Measurements from ENCODE around the gene PNPLA5.
"Not testable (repeated sequence)": the region's sequence is repeated elsewhere in the genome, so short reads cannot be mapped to it uniquely, and the experiment has no call there.

Gene PNPLA5

DNA sequence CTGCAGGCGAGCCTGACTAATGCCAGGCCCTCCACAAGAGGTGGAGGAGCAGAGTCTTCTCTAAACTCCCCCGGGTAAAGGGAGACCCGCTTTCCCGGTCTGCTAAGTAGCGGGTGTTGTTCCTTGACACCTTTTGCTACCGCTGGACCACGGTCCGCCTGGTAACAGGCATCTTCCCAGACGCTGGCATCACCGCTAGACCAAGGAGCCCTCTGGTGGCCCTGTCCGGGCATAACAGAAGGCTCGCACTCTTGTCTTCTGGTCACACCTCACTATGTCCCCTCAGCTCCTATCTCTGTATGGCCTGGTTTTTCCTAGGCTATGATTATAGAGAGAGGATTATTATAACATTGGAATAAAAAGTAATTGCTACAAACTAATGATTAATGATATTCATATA, 12.6 kb upstream of the PNPLA5 start:
- DNase-seq (ENCODE audit: low read depth, low spot score): not testable (repeated sequence)

DNA sequence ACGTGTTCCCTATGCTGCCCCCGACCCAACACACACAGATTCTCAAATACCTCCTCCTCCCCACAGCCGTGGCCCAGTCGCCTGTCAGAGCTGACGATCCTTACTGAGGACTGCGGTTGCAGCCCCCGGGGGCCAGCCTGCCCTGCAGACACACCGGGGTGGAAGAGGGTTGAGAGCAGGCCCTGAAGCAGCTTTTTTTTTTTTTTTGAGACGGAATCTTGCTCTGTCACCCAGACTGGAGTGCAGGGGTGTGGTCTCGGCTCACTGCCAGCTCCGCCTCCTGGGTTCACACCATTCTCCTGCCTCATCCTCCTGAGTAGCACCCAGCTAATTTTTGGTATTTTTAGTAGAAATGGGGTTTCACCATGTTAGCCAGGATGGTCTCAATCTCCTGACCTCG, 11.2 kb upstream of the PNPLA5 start:
- DNase-seq (ENCODE audit: low read depth, low spot score); H3K4me3 ChIP-seq (ENCODE audit: low read depth, low read length); in situ Hi-C loops (cut with HindIII; ENCODE audit: low sequenced_read_pairs): not testable (repeated sequence)

More for the DNA sequence above, 12.6 kb upstream of the PNPLA5 start:
- TF ChIP-seq CTCF (IDR thresholded peaks at IDR 0.05; ENCODE audit: low read depth, low read length): peak; percentile 37
- H3K4me3 ChIP-seq (ENCODE audit: low read depth, low read length); in situ Hi-C loops (cut with HindIII; ENCODE audit: low sequenced_read_pairs): not testable (repeated sequence)

DNA sequence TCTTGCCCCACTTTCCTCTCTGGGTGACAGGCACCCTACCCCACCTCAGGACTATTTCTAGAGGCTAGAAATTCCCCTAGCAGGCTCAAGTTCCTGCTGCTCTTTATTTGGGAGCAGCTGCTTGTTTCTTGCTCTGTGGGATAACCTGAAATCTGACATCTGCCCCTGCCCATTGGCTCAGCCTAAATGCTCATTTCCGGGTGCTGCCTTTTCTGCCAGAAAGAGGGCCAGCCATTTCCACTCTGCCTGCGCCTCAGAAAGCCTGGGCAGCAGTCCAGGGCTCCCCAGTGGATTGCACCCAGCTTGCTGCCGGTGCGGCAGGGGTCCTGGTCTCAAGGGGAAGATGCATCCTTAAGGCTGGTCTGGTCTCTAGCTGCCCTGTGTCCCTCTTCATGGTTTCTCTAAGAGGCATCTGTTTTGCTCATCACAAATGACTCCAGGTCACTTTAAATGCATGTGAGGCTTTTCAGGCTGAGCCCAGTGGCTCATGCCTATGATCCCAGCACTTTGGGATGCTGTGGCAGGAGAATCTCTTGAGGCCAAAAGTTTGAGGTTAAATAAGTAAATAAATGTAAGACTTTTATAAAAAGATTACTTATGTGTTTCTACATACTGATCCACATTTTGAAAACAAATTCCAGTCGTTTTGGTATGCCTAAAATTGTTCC, 10.3 kb upstream of the PNPLA5 start:
- TF ChIP-seq CTCF (IDR thresholded peaks at IDR 0.05; ENCODE audit: low read depth, low read length): no peak
- peak; percentile 94 for DNase-seq (ENCODE audit: low read depth, low spot score)
- in situ Hi-C loops (cut with HindIII; ENCODE audit: low sequenced_read_pairs): no loop called here
- H3K4me3 ChIP-seq (ENCODE audit: low read depth, low read length): no peak overlapping the region

- no peak for TF ChIP-seq CTCF (IDR thresholded peaks at IDR 0.05; ENCODE audit: low read depth, low read length)
Measured at GRCh38 chr22:43900206-43900605, 8.4 kb upstream of the PNPLA5 start.

DNA sequence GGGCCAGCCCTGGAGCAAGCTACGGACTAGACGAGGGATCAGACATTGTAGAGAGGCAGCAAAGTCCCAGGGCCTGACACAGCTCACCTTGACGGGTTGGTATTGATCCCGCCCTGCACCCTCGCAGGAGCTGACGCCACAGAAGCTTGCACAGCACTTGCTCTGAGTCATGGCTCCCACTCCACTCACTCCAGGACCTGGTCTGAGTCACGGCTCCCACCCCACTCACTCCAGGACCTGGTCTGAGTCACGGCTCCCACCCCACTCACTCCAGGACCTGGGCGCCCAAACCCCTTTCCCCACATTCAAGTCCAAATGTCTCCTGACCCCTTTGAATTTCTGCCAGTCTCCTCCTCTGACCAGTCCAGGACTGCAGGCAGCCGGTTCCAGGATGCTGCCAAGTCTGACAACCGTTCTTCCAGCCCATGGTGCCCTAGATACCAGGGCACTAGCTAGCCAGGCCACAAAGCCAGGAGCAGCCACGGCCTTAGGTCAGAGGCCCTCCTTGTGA, 6.0 kb upstream of the PNPLA5 start:
- peak; percentile 76 for DNase-seq (ENCODE audit: low read depth, low spot score)
- TF ChIP-seq CTCF (IDR thresholded peaks at IDR 0.05; ENCODE audit: low read depth, low read length): no peak

More at GRCh38 chr22:43900206-43900605, 8.4 kb upstream of the PNPLA5 start:
- H3K4me3 ChIP-seq (ENCODE audit: low read depth, low read length): no peak overlapping the region
- in situ Hi-C loops (cut with HindIII; ENCODE audit: low sequenced_read_pairs): no loop called here
- no peak for DNase-seq (ENCODE audit: low read depth, low spot score)

DNA sequence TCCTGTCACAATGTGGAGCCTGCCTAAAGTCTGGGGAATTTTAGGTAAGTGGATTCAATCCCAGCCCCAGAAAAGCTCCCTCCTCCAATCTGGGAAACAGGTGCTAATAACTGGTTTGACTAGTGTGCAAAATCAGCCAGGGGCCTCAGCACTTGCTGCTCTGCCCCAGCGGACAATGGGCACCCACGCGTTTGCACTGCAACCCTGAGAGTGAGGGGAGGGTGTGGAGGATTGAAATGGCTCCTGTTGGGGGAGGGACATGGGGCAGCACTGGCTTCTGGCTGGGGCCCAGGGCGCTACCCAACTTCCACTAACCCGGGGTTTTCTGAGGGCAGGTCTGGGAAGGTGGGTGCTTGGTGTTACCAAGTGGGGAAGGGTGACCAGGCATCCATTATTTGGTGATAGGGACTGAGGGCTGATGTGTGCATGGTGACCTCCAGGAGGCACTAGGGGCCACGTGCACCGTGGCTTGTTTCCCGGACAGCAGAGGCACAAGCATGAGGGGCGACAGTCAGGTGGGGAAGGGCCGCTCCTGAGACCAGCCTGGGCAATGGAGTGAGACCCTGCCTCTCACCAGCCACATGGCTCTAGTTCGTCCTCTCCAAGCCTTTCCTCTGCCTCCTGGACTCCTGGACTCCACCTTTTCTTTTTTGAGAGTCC, 4.3 kb upstream of the PNPLA5 start:
- H3K4me3 ChIP-seq (ENCODE audit: low read depth, low read length): no peak overlapping the region
- in situ Hi-C loops (cut with HindIII; ENCODE audit: low sequenced_read_pairs): no loop called here
- peak; percentile 11 for TF ChIP-seq CTCF (IDR thresholded peaks at IDR 0.05; ENCODE audit: low read depth, low read length)
- DNase-seq (ENCODE audit: low read depth, low spot score): no peak

More for the DNA sequence above, 6.0 kb upstream of the PNPLA5 start:
- in situ Hi-C loops (cut with HindIII; ENCODE audit: low sequenced_read_pairs): no loop called here
- H3K4me3 ChIP-seq (ENCODE audit: low read depth, low read length): no peak overlapping the region

DNA sequence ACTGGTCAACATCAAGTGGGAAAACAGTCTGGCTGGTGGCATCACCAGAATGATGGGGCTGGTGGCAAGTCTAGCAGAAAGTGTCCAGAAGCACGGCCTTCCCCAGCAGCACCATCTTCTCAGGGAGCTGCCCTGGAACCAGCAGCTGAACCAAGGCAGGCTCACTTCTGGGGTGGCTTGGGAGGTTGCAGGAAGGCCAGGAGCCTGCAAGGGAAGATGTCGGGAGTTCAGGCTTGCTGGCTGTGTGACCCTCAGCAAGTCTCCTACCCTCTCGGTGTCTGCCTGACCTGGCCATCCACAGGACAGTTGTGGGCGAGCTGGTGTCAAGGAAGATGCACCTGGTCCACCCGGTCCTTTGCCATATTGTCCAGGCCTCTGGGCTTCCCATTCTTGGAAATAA, 2.3 kb upstream of the PNPLA5 start:
- H3K4me3 ChIP-seq (ENCODE audit: low read depth, low read length): no peak overlapping the region
- DNase-seq (ENCODE audit: low read depth, low spot score): no peak
- TF ChIP-seq CTCF (IDR thresholded peaks at IDR 0.05; ENCODE audit: low read depth, low read length): no peak
- in situ Hi-C loops (cut with HindIII; ENCODE audit: low sequenced_read_pairs): no loop called here

Measured in astrocyte of the spinal cord (primary cell).